GM13976 (cell line): ENCODE results near the gene CHCHD4.
"Not testable (repeated sequence)": the region's sequence is repeated elsewhere in the genome, so short reads cannot be mapped to it uniquely, and the experiment has no call there.

ENCODE experiments used
- DNase-seq: peaks from one replicate; pipeline ENCODE4 v3.0.0; 2012; ENCODE audit warnings: low spot score
- in situ Hi-C: fragments of 300-500 bp; cut with MboI; formaldehyde crosslinking; loops from one replicate; pipeline ENCODE4 v1.12.0; 2022; ENCODE audit warnings: low sequenced_read_pairs, mixed read lengths, inconsistent platforms; ENCODE audit not compliant: unreplicated experiment
- TF ChIP-seq, protein P1 (sequence below): IDR thresholded peaks from 2 replicates; pipeline ENCODE4 v1.5.1; 2012; ENCODE audit warnings: borderline replicate concordance, mild to moderate bottlenecking; ENCODE audit not compliant: insufficient read depth; ENCODE audit errors: extremely low read depth, missing control alignments, control extremely low read depth

Gene CHCHD4

DNA sequence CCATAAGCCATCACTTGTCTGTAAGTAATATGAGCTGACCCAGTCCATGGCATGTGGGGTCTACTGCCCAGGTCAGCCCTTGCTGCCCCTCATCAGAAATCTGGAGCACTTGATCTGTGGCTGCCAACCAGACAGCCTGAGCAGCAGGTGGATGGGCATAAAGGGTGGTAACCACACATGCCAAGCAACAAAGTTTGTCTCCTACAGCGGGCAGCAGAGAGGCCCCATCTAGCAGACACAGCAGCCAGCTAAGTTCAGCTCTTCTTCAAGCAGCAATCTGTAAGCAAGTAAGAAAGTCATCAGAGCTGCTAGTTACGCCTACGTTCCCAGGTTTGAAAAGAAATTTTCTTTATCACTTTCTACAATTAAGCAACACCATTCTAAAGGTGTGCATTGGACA is 27.9 kb downstream of the CHCHD4 start:
- DNase-seq, result no peak
- TF ChIP-seq, protein P1, sequence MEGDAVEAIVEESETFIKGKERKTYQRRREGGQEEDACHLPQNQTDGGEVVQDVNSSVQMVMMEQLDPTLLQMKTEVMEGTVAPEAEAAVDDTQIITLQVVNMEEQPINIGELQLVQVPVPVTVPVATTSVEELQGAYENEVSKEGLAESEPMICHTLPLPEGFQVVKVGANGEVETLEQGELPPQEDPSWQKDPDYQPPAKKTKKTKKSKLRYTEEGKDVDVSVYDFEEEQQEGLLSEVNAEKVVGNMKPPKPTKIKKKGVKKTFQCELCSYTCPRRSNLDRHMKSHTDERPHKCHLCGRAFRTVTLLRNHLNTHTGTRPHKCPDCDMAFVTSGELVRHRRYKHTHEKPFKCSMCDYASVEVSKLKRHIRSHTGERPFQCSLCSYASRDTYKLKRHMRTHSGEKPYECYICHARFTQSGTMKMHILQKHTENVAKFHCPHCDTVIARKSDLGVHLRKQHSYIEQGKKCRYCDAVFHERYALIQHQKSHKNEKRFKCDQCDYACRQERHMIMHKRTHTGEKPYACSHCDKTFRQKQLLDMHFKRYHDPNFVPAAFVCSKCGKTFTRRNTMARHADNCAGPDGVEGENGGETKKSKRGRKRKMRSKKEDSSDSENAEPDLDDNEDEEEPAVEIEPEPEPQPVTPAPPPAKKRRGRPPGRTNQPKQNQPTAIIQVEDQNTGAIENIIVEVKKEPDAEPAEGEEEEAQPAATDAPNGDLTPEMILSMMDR, result no peak
- in situ Hi-C loops, result no loop called here

DNA sequence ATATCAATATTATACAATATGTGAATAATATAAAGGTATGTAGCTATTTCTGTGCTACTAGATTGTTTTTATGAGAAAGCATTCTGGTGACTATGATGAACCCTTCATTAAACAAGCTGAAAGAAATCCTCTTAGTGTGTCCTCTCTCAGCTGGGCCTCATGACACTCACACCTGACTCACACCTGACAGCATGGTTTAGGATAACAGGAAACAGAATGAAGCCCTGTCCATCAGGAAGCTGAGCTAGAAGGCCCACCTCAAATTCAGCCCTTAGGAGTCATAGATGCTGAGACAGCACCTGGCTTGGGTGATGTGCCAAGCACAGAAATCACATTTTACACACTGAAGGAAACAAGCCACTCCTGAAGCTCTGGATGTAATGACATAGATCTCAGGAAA is 30.8 kb downstream of the CHCHD4 start:
- in situ Hi-C loops, result no loop called here

DNA sequence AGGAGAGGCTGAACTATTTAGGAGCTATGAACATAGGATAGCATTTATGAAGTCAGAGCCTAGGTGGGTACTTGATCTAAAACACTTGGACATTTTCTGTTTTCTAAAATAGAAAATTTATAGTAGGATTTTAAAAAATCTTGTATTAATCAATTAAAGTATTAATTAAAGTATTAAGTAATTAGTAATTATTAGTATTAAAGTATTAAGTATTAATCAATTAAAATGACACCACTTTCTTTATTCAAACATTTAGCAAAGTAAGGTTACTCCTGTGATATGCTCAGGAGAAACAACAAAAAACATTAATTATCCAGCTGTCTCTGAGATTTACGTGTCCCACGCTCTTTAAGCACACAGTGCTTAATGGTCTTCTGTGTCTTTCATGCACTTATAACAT is 32.2 kb downstream of the CHCHD4 start:
- in situ Hi-C loops, result no loop called here
- no peak for DNase-seq
- TF ChIP-seq, protein P1, result no peak

More for the DNA sequence above, 30.8 kb downstream of the CHCHD4 start:
- TF ChIP-seq, protein P1, result no peak
- no peak for DNase-seq

DNA sequence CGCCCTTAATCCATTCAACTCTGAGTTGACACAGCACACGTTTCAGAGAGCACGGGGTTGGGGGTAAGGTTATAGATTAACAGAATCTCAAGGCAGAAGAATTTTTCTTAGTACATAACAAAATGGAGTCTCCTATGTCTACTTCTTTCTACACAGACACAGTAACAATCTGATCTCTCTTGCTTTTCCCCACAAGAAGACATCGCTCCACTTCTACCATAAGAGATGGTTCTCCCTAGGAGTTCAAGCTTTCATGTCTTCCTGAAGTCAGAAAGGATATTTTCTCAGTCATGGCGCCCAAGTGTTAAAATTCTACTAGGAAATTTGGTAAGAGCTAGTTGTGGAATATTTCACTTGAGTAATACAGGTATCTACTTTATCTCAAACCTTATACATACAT is 32.7 kb downstream of the CHCHD4 start:
- DNase-seq, in situ Hi-C loops: not testable (repeated sequence)

DNA sequence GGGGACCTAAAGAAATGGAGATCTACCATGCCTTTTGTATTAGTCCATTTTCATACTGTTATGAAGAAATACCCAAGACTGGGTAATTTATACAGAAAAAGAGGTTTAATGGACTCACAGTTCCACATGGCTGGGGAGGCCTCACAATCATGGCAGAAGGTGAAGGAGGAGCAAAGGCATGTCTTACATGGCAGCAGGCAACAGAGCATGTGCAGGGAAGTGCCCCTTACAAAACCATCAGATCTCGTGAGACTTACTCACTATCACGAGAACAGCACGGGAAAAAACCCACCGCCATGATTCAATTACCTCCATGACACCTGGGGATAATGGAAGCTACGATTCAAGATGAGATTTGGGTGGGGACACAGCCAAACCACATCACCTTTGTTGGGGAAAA is 37.2 kb downstream of the CHCHD4 start:
- in situ Hi-C loops, DNase-seq: not testable (repeated sequence)

DNA sequence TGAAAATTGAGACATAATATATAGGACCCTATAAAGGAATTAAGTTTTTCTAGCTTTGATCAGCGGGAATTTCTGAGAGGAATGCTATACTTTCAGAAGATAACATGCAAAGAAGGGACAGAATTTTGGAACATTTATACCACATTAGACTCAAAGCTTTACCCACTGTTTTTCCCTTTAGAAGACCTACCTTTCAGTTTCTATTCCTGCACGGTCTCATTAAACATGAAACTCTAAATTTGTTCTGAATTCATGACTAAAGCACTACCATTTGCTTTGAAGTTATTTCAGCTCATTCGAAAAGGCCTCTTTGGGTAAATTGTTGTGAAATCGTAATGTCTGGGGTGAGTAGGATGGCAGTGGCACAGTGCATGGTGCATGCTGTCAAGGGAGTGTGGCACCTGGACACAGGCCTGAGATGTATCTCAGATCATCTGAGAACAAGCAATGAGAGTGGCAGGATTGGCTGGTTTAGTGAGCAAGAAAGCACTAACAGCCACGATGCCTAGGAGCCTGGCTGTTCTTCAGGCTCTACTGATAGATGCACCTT is 42.5 kb downstream of the CHCHD4 start:
- no peak for DNase-seq
- in situ Hi-C loops, result no loop called here
- TF ChIP-seq, protein P1, result no peak

DNA sequence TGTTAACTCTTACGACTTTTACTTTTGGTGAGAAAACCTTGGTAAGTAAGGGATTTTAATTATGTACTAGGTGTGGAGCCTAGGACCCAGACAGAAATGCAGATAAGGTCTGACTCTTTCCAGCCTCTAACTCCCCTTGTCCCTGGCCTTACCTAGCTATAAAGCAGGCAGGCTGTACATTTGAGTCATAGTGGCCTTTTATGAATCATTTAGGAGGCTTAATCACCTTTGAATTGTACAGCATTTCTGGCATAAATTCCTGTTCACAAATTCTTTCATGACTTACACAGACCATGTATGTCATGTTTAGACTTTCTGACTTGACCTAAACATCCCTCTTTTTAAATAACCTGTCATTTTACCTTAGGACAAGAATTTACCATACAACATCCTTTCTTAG is 47.4 kb downstream of the CHCHD4 start:
- TF ChIP-seq, protein P1, result no peak
- in situ Hi-C loops, result no loop called here
- DNase-seq, result no peak

DNA sequence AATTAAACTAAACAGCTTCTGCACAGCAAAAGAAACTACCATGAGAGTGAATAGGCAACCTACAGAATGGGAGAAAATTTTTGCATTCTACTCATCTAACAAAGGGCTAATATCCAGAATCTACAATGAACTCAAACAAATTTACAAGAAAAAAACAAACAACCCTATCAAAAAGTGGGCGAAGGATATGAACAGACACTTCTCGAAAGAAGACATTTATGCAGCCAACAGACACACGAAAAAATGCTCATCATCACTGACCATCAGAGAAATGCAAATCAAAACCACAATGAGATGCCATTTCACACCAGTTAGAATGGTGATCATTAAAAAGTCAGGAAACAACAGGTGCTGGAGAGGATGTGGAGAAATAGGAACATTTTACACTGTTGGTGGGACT is 49.4 kb downstream of the CHCHD4 start:
- in situ Hi-C loops, DNase-seq: not testable (repeated sequence)

DNA sequence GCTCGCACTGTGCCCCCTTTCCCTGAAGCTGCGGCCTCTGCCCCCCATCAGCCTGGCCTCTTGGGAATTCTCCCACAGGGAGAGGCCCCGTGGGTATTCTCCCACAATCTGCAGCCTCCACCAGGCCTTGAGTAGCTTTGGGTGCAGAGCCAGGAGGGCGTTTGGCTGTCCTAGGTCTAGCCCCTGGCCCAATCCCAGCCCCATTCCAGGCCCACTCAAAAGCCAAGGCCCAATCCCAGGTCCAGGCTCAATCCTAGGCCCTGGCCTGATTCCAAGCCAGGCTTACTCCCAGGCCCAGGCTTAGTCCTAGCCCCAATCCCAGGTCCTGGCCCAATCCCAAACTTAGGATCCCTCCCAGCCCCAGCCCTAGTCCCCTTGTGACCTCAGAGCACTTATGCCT is 59.8 kb downstream of the CHCHD4 start:
- TF ChIP-seq, protein P1, result no peak
- no peak for DNase-seq
- in situ Hi-C loops, result no loop called here
